ENCODE data around the gene PKN3. TPM values are rescaled to one million over a fixed set of nuclear protein-coding genes. Genes with fewer than 3 reads are reported as not detected.

PKN3 gene
- total and polyA plus RNA-seq, 2 of the 13 experiments (the other 11 are each of a cell fraction or from before 2014, with no cell fraction given), result 10.5 to 13.2 TPM

DNA sequence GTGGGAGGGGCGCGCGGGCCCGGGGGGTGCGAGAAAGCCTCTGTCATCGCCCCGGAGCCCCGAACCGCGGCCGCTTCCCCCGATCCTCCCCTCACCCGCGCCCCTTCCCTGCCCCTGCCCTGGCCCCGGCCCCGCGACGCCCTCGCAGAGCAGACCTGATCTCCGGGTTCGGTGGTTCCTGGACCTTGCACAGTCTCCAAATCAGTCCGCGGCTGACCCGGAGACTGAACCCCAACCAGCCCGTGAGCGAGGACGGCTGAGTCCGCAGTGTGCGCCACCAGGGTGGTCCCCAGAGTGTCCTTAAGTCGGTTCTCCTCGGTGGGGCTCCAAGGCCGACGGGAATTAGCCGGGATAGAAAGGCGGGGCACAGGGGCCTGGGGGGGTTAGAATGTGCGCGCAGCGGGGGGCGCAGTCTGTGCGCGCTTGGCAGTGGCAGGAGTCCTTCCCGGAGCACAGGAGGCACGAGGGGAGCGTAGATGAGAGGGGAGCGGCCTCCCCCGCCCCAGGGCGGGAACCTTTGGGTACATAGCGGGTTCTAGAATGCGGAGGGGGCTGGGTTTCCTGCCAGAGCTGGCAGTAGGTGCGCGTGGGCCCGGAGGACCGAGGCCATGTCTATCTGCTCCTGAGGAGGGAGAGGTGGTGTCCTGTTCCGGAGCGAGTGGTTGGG lies 779 bp downstream of the PKN3 start (continued):
- TF ChIP-seq, protein P1, sequence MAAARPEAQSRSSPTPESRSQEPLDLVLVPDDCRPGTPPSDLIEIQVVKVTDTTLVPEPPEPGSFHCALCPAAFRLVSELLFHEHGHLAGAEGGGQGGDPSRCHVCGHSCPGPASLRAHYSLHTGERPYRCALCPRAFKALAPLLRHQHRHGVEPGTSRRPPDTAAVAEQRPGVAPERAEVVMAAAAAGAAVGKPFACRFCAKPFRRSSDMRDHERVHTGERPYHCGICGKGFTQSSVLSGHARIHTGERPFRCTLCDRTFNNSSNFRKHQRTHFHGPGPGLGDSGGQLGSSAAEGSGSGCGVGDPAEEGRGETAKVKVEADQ (CRISPR knock-in tag; IDR thresholded peaks at IDR 0.05; ENCODE audit: borderline replicate concordance), result no peak
- no peak for TF ChIP-seq WIZ (CRISPR knock-in tag; IDR thresholded peaks at IDR 0.05)
- 0 out of 2 replicates have a peak, but pooled peaks have one; percentile 23 for TF ChIP-seq ZNF33B (CRISPR knock-in tag; IDR thresholded peaks at IDR 0.05)
- no peak for TF ChIP-seq ZNF292 (CRISPR knock-in tag; IDR thresholded peaks at IDR 0.05; ENCODE audit: borderline replicate concordance, low read depth)
- TF ChIP-seq, protein P2, sequence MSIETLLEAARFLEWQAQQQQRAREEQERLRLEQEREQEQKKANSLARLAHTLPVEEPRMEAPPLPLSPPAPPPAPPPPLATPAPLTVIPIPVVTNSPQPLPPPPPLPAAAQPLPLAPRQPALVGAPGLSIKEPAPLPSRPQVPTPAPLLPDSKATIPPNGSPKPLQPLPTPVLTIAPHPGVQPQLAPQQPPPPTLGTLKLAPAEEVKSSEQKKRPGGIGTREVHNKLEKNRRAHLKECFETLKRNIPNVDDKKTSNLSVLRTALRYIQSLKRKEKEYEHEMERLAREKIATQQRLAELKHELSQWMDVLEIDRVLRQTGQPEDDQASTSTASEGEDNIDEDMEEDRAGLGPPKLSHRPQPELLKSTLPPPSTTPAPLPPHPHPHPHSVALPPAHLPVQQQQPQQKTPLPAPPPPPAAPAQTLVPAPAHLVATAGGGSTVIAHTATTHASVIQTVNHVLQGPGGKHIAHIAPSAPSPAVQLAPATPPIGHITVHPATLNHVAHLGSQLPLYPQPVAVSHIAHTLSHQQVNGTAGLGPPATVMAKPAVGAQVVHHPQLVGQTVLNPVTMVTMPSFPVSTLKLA (IDR thresholded peaks at IDR 0.05), result no peak
- TF ChIP-seq, protein P3, sequence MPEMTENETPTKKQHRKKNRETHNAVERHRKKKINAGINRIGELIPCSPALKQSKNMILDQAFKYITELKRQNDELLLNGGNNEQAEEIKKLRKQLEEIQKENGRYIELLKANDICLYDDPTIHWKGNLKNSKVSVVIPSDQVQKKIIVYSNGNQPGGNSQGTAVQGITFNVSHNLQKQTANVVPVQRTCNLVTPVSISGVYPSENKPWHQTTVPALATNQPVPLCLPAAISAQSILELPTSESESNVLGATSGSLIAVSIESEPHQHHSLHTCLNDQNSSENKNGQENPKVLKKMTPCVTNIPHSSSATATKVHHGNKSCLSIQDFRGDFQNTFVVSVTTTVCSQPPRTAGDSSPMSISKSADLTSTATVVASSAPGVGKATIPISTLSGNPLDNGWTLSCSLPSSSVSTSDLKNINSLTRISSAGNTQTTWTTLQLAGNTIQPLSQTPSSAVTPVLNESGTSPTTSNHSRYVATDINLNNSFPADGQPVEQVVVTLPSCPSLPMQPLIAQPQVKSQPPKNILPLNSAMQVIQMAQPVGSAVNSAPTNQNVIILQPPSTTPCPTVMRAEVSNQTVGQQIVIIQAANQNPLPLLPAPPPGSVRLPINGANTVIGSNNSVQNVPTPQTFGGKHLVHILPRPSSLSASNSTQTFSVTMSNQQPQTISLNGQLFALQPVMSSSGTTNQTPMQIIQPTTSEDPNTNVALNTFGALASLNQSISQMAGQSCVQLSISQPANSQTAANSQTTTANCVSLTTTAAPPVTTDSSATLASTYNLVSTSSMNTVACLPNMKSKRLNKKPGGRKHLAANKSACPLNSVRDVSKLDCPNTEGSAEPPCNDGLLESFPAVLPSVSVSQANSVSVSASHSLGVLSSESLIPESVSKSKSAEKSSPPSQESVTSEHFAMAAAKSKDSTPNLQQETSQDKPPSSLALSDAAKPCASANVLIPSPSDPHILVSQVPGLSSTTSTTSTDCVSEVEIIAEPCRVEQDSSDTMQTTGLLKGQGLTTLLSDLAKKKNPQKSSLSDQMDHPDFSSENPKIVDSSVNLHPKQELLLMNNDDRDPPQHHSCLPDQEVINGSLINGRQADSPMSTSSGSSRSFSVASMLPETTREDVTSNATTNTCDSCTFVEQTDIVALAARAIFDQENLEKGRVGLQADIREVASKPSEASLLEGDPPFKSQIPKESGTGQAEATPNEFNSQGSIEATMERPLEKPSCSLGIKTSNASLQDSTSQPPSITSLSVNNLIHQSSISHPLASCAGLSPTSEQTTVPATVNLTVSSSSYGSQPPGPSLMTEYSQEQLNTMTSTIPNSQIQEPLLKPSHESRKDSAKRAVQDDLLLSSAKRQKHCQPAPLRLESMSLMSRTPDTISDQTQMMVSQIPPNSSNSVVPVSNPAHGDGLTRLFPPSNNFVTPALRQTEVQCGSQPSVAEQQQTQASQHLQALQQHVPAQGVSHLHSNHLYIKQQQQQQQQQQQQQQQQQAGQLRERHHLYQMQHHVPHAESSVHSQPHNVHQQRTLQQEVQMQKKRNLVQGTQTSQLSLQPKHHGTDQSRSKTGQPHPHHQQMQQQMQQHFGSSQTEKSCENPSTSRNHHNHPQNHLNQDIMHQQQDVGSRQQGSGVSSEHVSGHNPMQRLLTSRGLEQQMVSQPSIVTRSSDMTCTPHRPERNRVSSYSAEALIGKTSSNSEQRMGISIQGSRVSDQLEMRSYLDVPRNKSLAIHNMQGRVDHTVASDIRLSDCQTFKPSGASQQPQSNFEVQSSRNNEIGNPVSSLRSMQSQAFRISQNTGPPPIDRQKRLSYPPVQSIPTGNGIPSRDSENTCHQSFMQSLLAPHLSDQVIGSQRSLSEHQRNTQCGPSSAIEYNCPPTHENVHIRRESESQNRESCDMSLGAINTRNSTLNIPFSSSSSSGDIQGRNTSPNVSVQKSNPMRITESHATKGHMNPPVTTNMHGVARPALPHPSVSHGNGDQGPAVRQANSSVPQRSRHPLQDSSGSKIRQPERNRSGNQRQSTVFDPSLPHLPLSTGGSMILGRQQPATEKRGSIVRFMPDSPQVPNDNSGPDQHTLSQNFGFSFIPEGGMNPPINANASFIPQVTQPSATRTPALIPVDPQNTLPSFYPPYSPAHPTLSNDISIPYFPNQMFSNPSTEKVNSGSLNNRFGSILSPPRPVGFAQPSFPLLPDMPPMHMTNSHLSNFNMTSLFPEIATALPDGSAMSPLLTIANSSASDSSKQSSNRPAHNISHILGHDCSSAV (CRISPR knock-in tag; IDR thresholded peaks at IDR 0.05; ENCODE audit: borderline replicate concordance), result no peak
- 0 out of 2 replicates have a peak, but pooled peaks have one; percentile 31 for TF ChIP-seq ZNF296 (CRISPR knock-in tag; conservative IDR thresholded peaks at IDR 0.05)
- no peak for TF ChIP-seq ZNF460 (CRISPR knock-in tag; IDR thresholded peaks at IDR 0.05; ENCODE audit: borderline replicate concordance)
- no peak for TF ChIP-seq SAFB2 (CRISPR knock-in tag; IDR thresholded peaks at IDR 0.05; ENCODE audit: borderline replicate concordance, low read depth)
- TF ChIP-seq ZFP82 (CRISPR knock-in tag; IDR thresholded peaks at IDR 0.05; ENCODE audit: borderline replicate concordance), result peak; percentile 25; the same call in 1 of the 2 replicates
- TF ChIP-seq ZNF337 (CRISPR knock-in tag; IDR thresholded peaks at IDR 0.05; ENCODE audit: borderline replicate concordance, low read depth), result peak; percentile 80; the same call in 1 of the 2 replicates
- TF ChIP-seq ZSCAN12 (CRISPR knock-in tag; IDR thresholded peaks at IDR 0.05), result no peak
- no peak for TF ChIP-seq MAFK (conservative IDR thresholded peaks at IDR 0.05 in 1 of 2, IDR thresholded peaks at IDR 0.05 in 1 of 2; ENCODE audit: low read length in 2 of 2)
- no peak for TF ChIP-seq EED (CRISPR knock-in tag; IDR thresholded peaks at IDR 0.05)
- TF ChIP-seq MXI1 (IDR thresholded peaks at IDR 0.05; ENCODE audit: borderline replicate concordance, low read depth, low read length), result no peak
- peak; percentile 4; the same call in 1 of the 2 replicates for TF ChIP-seq ZMAT3 (CRISPR knock-in tag; conservative IDR thresholded peaks at IDR 0.05)
- no peak for TF ChIP-seq ZKSCAN8 (CRISPR knock-in tag; IDR thresholded peaks at IDR 0.05; ENCODE audit: borderline replicate concordance)
- TF ChIP-seq RFX1 (IDR thresholded peaks at IDR 0.05), result no peak
- TF ChIP-seq KDM5B (CRISPR knock-in tag; IDR thresholded peaks at IDR 0.05; ENCODE audit: borderline replicate concordance), result 0 out of 2 replicates have a peak, but pooled peaks have one; percentile 14
- no peak for TF ChIP-seq ZNF224 (CRISPR knock-in tag; IDR thresholded peaks at IDR 0.05)
